GM12874 (cell line): ENCODE results near the gene KCNQ1OT1.

Experiments used
- TF ChIP-seq, protein P1 (sequence below): IDR thresholded peaks from 2 replicates; pipeline ENCODE4 v1.5.1; 2011; ENCODE audit warnings: low read depth, mild to moderate bottlenecking, control low read depth, low read length, moderate library complexity; ENCODE audit not compliant: insufficient read depth

The KCNQ1OT1 gene

DNA sequence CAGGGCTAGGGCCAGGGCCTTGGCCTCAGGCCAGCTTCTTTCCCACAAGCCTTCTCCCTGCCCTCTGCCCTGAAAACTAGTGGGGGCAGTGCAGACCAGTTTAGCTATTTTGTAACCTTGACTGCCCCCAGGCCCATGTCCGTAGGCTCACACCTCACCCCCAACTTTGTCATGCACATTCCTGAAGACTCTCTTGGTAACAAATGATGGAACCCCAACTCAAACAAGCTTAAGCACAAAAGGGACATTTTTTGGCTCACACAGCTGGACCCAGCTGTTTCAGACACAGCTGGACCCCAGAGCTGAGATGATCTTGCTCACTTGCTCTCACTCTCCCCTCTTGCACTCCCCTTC, 46.6 kb downstream of the KCNQ1OT1 start:
- TF ChIP-seq, protein P1, sequence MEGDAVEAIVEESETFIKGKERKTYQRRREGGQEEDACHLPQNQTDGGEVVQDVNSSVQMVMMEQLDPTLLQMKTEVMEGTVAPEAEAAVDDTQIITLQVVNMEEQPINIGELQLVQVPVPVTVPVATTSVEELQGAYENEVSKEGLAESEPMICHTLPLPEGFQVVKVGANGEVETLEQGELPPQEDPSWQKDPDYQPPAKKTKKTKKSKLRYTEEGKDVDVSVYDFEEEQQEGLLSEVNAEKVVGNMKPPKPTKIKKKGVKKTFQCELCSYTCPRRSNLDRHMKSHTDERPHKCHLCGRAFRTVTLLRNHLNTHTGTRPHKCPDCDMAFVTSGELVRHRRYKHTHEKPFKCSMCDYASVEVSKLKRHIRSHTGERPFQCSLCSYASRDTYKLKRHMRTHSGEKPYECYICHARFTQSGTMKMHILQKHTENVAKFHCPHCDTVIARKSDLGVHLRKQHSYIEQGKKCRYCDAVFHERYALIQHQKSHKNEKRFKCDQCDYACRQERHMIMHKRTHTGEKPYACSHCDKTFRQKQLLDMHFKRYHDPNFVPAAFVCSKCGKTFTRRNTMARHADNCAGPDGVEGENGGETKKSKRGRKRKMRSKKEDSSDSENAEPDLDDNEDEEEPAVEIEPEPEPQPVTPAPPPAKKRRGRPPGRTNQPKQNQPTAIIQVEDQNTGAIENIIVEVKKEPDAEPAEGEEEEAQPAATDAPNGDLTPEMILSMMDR, result no peak

DNA sequence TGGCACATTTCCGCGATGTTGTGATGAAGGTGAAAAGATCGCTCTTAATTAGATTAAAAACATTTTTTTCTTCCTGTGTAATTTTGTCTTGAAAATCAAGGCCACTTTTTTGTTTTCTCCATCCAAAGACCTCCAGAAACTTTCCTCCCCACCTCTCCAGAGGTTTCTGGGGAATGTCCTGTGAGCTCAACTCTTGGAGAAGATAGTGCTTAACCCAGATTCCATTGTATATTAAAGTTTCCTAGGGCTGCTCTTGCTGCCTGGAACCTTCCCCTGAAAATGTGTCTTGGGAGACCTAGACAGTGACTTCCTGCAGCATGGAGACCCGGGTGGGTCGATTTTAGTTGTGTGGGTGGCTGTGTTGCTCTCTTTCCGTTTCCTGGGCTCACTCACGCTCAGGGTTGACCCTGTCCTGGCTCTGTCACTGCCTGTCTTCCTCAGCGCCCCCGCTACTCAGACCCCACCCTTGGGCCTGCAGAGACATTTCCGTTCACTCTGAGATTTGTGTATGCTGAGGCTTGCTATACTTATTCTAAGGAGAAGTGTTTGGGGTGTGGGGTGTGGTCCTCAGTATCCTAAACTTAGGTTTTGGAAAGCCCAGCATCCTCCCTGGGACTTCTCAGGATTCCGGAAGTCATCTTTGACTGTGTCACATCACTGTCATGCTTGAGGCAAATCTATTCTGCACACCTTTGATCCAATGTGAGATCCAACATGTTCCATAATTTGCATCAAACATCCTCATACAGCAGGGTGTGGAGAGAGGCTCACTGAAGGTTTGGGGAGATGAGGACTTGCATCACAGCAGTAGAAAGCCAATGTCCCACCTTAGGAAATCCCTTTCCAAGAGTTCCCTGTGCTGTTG, 47.2 kb downstream of the KCNQ1OT1 start:
- TF ChIP-seq, protein P1, result no peak

DNA sequence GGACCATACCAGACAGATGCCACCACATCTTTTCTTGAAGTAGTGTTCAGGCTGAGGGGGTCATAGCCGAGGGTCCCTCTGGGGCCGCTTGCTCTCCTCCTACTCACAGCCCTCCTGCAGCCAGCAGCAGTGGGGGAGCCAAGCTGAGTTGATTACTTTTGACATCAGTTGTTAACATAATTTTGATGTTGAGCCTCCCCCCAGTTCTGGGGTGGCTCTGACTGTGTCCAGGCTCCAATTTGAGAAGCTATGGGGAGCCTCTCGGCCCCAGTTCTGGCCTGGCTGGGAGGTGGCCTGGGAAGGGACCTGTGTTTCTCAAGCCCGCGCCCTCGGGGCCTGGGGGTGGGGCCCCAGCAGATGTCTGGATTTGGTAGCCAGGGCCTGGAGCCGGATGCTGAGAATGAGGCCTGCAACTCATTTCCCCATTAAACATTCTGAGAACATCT, 47.9 kb downstream of the KCNQ1OT1 start:
- TF ChIP-seq, protein P1, result no peak

DNA sequence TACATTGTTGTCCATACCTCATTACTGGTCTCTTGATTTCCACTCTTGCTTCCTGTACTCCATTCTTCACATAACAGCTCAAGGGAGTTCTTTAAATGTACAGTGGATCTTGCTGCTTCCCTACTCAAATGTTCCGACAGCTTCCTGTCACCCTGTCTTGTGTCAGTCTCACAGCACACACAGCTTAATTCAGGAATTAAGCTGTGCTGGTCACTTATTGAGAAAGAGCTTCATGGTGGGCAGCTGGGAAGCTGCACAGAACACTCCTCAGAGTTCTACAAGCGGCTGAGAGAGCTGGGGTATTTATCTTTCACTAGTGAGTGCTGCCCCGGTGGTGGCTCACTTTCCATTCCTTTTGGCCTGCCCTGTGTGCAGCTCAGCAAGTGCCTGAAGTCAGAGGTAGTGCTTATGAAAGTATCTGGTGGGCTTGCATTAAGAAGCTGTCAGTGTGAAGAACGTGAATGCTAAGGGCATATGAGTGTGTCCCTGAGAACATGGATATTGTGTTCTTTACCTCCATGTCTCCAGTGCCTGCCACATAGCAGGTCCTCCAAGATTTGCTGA, 48.7 kb downstream of the KCNQ1OT1 start:
- TF ChIP-seq, protein P1, result no peak

DNA sequence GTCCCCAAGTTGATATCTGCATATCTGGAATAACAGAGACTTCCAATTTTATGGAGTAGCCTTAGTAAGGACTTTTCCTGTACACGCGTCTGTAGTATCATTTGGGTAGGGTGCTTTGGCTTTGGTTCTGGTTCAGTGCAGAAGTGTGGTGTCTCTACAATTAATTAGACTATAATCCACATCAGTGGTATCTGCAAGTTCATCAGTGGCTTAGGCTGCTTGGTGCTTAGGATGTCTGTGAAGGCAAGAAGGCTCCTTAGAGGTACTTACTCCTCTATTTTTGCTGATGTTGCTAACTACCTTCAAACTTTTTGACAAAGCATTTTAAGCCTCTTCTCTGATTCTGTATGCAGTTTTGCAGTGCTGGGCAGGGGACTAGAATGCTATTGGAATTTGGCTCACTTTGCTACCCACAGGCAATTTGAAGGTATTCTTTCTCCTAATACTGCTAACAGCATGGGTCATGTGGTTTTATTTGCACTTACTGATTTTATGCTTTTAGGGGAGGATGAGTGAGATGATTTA, 49.4 kb downstream of the KCNQ1OT1 start:
- TF ChIP-seq, protein P1, result no peak

DNA sequence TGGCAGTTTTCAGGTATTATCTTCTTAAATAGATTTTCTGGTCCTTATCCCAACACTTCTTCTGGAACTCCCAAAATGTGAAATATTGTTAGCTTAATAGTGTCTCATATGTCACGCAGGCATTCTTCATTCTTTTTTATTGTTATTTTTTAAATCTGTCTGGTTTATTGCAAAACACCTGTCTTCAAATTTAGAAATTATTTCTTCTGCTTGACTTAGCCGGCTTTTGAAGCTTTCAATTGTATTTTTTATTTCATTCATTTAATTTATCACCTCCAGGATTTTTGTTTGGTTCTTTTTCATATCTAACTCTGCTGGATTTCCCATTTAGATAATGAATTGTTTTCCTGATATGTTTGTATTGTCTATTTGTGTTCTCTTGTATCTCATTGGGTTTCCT, 49.9 kb downstream of the KCNQ1OT1 start:
- TF ChIP-seq, protein P1, result no peak

DNA sequence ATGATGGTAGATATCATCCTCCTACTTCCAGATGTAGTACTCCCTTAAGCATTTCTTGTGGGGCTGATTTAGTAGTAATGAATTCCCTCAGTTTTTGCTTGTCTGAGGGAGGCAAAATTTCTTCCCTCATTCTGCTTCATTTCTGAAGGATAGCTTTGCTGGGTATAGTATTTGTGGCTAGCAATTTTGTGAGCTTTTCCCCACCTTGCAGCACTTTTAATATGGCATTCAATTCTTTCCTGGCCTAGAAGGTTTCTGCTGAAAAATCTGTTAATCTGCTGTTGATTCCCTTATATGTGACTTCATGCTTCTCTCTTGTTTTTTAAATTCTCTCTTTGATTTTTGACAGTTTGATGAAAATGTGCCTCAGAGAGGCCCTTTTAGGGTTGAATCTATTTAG, 50.4 kb downstream of the KCNQ1OT1 start:
- TF ChIP-seq, protein P1, result no peak
